ENCODE data around the gene DSC3.

DNA sequence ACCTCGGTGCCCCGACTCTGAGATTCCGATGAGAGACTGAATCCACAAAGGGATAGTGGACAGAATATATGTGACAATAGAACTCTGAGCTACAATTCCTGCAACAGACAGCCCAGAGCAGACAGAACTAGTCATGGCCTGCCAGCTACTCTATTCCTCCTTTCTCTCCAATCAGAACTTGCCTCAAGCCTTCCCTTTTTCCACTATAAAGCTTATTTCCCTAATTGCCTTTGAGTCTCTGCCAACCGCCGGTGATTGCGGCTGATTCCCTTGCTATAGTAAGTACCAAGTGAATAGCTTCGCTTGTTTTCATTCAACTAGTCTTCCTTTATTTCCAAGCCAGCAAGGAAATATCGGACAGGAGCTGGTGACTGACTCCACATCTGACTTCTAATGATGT is 96.8 kb downstream of the DSC3 start:
- TF ChIP-seq, protein P1, sequence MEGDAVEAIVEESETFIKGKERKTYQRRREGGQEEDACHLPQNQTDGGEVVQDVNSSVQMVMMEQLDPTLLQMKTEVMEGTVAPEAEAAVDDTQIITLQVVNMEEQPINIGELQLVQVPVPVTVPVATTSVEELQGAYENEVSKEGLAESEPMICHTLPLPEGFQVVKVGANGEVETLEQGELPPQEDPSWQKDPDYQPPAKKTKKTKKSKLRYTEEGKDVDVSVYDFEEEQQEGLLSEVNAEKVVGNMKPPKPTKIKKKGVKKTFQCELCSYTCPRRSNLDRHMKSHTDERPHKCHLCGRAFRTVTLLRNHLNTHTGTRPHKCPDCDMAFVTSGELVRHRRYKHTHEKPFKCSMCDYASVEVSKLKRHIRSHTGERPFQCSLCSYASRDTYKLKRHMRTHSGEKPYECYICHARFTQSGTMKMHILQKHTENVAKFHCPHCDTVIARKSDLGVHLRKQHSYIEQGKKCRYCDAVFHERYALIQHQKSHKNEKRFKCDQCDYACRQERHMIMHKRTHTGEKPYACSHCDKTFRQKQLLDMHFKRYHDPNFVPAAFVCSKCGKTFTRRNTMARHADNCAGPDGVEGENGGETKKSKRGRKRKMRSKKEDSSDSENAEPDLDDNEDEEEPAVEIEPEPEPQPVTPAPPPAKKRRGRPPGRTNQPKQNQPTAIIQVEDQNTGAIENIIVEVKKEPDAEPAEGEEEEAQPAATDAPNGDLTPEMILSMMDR (conservative IDR thresholded peaks at IDR 0.05; ENCODE audit: low read depth in 2 of 2): no peak
- TF ChIP-seq POLR2AphosphoS5 (IDR thresholded peaks at IDR 0.05; ENCODE audit: low read depth) (no peak), EZH2 (IDR thresholded peaks at IDR 0.05; ENCODE audit: low read depth, unreplicated experiment) (no peak), EZH2phosphoT487 (IDR thresholded peaks at IDR 0.05; ENCODE audit: unreplicated experiment) (no peak), JUNB (IDR thresholded peaks at IDR 0.05; ENCODE audit: unreplicated experiment) (no peak), ZNF331 (CRISPR knock-in tag; IDR thresholded peaks at IDR 0.05; ENCODE audit: low read depth) (no peak), CREB1 (CRISPR knock-in tag; IDR thresholded peaks at IDR 0.05; ENCODE audit: low read depth) (no peak)
- TF ChIP-seq, protein P2, sequence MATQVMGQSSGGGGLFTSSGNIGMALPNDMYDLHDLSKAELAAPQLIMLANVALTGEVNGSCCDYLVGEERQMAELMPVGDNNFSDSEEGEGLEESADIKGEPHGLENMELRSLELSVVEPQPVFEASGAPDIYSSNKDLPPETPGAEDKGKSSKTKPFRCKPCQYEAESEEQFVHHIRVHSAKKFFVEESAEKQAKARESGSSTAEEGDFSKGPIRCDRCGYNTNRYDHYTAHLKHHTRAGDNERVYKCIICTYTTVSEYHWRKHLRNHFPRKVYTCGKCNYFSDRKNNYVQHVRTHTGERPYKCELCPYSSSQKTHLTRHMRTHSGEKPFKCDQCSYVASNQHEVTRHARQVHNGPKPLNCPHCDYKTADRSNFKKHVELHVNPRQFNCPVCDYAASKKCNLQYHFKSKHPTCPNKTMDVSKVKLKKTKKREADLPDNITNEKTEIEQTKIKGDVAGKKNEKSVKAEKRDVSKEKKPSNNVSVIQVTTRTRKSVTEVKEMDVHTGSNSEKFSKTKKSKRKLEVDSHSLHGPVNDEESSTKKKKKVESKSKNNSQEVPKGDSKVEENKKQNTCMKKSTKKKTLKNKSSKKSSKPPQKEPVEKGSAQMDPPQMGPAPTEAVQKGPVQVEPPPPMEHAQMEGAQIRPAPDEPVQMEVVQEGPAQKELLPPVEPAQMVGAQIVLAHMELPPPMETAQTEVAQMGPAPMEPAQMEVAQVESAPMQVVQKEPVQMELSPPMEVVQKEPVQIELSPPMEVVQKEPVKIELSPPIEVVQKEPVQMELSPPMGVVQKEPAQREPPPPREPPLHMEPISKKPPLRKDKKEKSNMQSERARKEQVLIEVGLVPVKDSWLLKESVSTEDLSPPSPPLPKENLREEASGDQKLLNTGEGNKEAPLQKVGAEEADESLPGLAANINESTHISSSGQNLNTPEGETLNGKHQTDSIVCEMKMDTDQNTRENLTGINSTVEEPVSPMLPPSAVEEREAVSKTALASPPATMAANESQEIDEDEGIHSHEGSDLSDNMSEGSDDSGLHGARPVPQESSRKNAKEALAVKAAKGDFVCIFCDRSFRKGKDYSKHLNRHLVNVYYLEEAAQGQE (IDR thresholded peaks at IDR 0.05; ENCODE audit: unreplicated experiment): no peak

All from GM23338 (cell line).